Measurements from ENCODE around the gene LRRC4. TPM values are rescaled to one million over a fixed set of nuclear protein-coding genes. Genes with fewer than 3 reads are reported as not detected.

Gene LRRC4
- total and polyA plus RNA-seq, 7 donors: 0.60 to 1.8 (median 1.4) TPM

DNA sequence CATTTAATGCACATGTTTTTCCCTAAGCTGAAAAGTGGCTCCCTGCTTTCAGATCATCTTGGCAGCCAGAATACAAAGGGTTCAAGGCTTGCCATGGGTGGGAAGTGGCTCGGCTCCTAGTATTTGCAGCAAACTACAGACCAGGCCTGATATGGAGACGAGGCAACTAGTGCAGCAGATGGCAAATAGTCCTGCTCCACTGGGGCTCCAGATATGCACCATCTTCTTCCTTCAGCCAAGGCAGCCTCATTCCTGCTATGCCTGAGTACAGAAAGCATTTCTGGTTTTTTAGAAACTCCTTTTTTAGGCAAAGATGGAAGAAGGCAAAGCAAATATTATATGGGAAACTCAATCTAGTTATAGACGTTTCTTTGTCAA lies 23.9 kb downstream of the LRRC4 start:
- TF ChIP-seq EP300 (IDR thresholded peaks at IDR 0.05) (no peak), POLR2AphosphoS5 (IDR thresholded peaks at IDR 0.05) (no peak), POLR2A (IDR thresholded peaks at IDR 0.05) (no peak)
- TF ChIP-seq, protein P1, sequence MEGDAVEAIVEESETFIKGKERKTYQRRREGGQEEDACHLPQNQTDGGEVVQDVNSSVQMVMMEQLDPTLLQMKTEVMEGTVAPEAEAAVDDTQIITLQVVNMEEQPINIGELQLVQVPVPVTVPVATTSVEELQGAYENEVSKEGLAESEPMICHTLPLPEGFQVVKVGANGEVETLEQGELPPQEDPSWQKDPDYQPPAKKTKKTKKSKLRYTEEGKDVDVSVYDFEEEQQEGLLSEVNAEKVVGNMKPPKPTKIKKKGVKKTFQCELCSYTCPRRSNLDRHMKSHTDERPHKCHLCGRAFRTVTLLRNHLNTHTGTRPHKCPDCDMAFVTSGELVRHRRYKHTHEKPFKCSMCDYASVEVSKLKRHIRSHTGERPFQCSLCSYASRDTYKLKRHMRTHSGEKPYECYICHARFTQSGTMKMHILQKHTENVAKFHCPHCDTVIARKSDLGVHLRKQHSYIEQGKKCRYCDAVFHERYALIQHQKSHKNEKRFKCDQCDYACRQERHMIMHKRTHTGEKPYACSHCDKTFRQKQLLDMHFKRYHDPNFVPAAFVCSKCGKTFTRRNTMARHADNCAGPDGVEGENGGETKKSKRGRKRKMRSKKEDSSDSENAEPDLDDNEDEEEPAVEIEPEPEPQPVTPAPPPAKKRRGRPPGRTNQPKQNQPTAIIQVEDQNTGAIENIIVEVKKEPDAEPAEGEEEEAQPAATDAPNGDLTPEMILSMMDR (IDR thresholded peaks at IDR 0.05): no peak
- Histone ChIP-seq H3K4me1 (peaks cover 0 to 20% (median 14%) of the 10 kb centered on the region in 4 donors), H3K36me3 (no peaks in the 10 kb centered on the region), H3K27ac (no peak overlapping the region), H3K9me3 (no peaks in the 10 kb centered on the region), H3K4me3 (no peak overlapping the region), H3K27me3 (no peaks in the 10 kb centered on the region)
- WGBS, 2 donors: 94% methylated on average over 3 of the region's 3 CpGs
- intact Hi-C loops (cut with DNase I): no loop called here
- DNase-seq: no peak

DNA sequence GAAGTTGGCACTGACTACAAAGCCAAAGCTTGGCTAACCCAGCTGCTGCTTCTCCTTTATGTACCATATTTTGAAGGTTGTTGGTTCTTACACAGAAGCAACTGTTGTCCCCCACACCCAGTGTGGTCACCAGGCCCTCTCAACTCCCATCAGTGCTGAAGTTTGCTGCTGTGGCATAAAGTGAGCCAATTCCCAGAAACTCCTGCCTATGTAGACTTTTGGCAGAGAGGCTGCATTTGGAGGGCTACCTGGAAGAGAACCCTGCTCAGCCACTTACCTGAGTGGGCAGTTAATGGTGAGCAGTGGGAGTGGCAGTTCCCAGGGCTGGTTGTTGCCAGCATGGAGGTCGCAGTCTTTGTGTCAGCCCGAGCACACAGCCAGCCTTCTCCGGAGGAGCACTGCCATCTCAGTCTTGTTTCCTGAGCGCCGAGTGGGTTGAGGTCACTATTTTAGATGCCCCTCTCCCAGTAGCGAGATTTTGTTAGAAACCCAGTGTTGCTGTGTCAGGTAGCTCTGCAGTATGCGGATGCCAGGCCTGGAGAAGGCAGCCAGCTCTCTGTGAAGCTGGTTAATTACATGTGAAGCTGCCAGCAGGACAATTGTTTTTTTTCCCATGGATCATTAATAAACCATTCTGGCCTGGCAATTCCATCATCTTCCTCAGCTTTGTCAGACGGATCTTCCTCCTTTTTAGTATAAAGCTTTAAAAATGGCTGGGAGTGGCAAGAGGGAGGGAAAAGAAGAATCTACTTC lies 24.5 kb downstream of the LRRC4 start:
- 96 to 97% methylated on average over 8 of the region's 8 CpGs for WGBS, 2 donors
- peaks cover 0 to 19% (median 14%) of the 10 kb centered on the region in 4 donors for H3K4me1 ChIP-seq
- H3K27ac ChIP-seq: no peak overlapping the region

DNA sequence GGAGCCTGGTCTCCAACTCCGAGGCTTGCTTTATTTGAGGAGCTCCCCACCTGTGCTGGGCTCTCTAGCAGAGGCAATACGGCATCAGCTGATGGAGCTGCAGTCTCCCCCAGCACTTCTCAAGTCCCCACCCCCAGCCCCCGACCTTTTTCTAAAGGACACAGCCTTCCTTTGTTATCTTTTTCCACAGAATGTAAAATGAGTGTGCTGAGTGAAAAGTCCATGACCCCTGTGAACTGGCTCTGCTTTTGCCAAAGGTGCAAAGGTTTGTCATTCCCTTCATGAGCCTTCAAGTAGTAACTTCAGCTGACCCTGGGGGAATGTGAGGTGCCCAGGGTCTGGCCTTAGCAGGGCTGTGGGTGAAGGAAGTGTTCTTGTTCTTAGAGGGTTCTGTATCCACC lies 25.5 kb downstream of the LRRC4 start:
- intact Hi-C loops (cut with DNase I): no loop called here
- peaks cover 0 to 10% (median 4%) of the 10 kb centered on the region in 4 donors for H3K4me1 ChIP-seq
- WGBS, 2 donors: 89 to 91% methylated on average over 3 of the region's 3 CpGs

More for the DNA sequence above, 24.5 kb downstream of the LRRC4 start:
- H3K4me3 ChIP-seq: no peak overlapping the region
- TF ChIP-seq, protein P1 (IDR thresholded peaks at IDR 0.05): no peak
- TF ChIP-seq EP300 (IDR thresholded peaks at IDR 0.05) (no peak), POLR2AphosphoS5 (IDR thresholded peaks at IDR 0.05) (no peak), POLR2A (IDR thresholded peaks at IDR 0.05) (no peak)
- intact Hi-C loops (cut with DNase I): no loop called here
- no peaks in the 10 kb centered on the region for H3K9me3 ChIP-seq
- H3K27me3 ChIP-seq: no peaks in the 10 kb centered on the region
- no peaks in the 10 kb centered on the region for H3K36me3 ChIP-seq
- no peak for DNase-seq

DNA sequence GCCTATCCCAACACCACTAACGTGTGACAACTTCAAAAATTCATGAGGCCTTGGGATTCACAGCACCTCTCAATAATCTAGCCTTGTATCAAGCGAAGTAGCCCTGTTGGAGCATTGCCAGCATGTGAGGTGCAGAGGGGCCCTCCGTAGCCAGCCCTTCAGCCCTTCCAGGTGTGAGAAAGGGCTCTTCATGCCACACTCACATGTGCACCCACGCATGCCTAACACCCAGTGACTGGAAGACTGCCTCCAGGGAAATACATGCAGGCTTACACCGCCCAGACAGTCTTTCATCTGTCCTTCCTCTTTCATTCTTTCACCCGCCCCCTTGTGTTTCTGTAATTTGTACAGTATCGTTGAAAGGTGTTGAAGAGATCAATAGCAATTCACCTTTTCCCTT lies 26.1 kb downstream of the LRRC4 start:
- Histone ChIP-seq H3K9me3 (no peaks in the 10 kb centered on the region), H3K36me3 (no peaks in the 10 kb centered on the region), H3K4me1 (peaks cover 0 to 3% (median 0%) of the 10 kb centered on the region in 4 donors), H3K27ac (no peak overlapping the region), H3K27me3 (no peaks in the 10 kb centered on the region), H3K4me3 (no peak overlapping the region)
- 83 to 92% methylated on average over 7 of the region's 7 CpGs for WGBS, 2 donors
- no peak for DNase-seq
- TF ChIP-seq EP300 (IDR thresholded peaks at IDR 0.05) (no peak), POLR2AphosphoS5 (IDR thresholded peaks at IDR 0.05) (no peak), POLR2A (IDR thresholded peaks at IDR 0.05) (no peak)
- TF ChIP-seq, protein P1 (IDR thresholded peaks at IDR 0.05): no peak
- intact Hi-C loops (cut with DNase I): no loop called here

More for the DNA sequence above, 25.5 kb downstream of the LRRC4 start:
- no peaks in the 10 kb centered on the region for H3K27me3 ChIP-seq
- no peaks in the 10 kb centered on the region for H3K36me3 ChIP-seq
- H3K9me3 ChIP-seq: no peaks in the 10 kb centered on the region
- no peak for DNase-seq
- no peak overlapping the region for H3K4me3 ChIP-seq
- TF ChIP-seq POLR2AphosphoS5 (IDR thresholded peaks at IDR 0.05) (no peak), EP300 (IDR thresholded peaks at IDR 0.05) (no peak)
- TF ChIP-seq, protein P1 (IDR thresholded peaks at IDR 0.05): no peak
- no peak overlapping the region for H3K27ac ChIP-seq

All from sigmoid colon (tissue), 7 donors.